ENCODE results near the gene CCPG1. TPM values are rescaled to one million over a fixed set of nuclear protein-coding genes. Genes with fewer than 3 reads are reported as not detected.

The CCPG1 gene
- total RNA-seq, 1 donor from 2014 or later = 31.5 TPM

DNA sequence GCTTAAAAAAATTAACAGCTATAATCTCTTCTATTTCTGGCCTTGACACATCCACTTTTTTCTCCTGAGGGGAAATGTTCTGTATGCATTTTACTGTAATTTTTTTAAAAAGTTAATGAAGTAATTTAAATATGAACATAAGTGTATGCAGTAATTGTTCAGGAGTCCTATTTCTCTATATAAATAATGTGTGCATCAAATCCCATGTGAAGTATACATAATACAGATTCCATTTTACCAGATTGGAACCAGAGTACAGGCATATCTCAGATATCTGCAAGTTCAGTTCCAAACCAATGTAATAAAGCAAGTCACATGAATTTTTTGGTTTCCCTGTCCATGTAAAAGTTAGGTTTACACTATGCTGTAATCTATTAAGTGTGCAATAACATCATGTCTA, 26.6 kb downstream of the CCPG1 start:
- Mint-ChIP-seq H3K36me3 (ENCODE audit: low read depth, unreplicated experiment) (peaks cover 12% of the 10 kb centered on the region), H3K27ac (ENCODE audit: unreplicated experiment) (no peak overlapping the region), H3K9me3 (ENCODE audit: unreplicated experiment) (no peaks in the 10 kb centered on the region), H3K4me1 (ENCODE audit: unreplicated experiment) (no peaks in the 10 kb centered on the region), H3K27me3 (ENCODE audit: unreplicated experiment) (no peaks in the 10 kb centered on the region), H3K4me3 (ENCODE audit: unreplicated experiment) (no peak overlapping the region)
- TF ChIP-seq, protein P1, sequence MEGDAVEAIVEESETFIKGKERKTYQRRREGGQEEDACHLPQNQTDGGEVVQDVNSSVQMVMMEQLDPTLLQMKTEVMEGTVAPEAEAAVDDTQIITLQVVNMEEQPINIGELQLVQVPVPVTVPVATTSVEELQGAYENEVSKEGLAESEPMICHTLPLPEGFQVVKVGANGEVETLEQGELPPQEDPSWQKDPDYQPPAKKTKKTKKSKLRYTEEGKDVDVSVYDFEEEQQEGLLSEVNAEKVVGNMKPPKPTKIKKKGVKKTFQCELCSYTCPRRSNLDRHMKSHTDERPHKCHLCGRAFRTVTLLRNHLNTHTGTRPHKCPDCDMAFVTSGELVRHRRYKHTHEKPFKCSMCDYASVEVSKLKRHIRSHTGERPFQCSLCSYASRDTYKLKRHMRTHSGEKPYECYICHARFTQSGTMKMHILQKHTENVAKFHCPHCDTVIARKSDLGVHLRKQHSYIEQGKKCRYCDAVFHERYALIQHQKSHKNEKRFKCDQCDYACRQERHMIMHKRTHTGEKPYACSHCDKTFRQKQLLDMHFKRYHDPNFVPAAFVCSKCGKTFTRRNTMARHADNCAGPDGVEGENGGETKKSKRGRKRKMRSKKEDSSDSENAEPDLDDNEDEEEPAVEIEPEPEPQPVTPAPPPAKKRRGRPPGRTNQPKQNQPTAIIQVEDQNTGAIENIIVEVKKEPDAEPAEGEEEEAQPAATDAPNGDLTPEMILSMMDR (IDR thresholded peaks at IDR 0.05; ENCODE audit: unreplicated experiment) = no peak
- DNase-seq (ENCODE audit: low spot score) = no peak

GRCh38 chr15:55379095-55379494, 29.1 kb downstream of the CCPG1 start:
- Mint-ChIP-seq H3K27ac (ENCODE audit: unreplicated experiment) (no peak overlapping the region), H3K4me3 (ENCODE audit: unreplicated experiment) (no peak overlapping the region), H3K36me3 (ENCODE audit: low read depth, unreplicated experiment) (peaks cover 12% of the 10 kb centered on the region), H3K4me1 (ENCODE audit: unreplicated experiment) (no peaks in the 10 kb centered on the region), H3K27me3 (ENCODE audit: unreplicated experiment) (no peaks in the 10 kb centered on the region), H3K9me3 (ENCODE audit: unreplicated experiment) (no peaks in the 10 kb centered on the region)
- TF ChIP-seq, protein P1 (IDR thresholded peaks at IDR 0.05; ENCODE audit: unreplicated experiment) = no peak
- no peak for DNase-seq (ENCODE audit: low spot score)

- no peaks in the 10 kb centered on the region for H3K27me3 Mint-ChIP-seq (ENCODE audit: unreplicated experiment)
- no peak overlapping the region for H3K4me3 Mint-ChIP-seq (ENCODE audit: unreplicated experiment)
- no peak for DNase-seq (ENCODE audit: low spot score)
- no peaks in the 10 kb centered on the region for H3K9me3 Mint-ChIP-seq (ENCODE audit: unreplicated experiment)
- H3K36me3 Mint-ChIP-seq (ENCODE audit: low read depth, unreplicated experiment) = no peaks in the 10 kb centered on the region
- TF ChIP-seq, protein P1 (IDR thresholded peaks at IDR 0.05; ENCODE audit: unreplicated experiment) = no peak
- H3K27ac Mint-ChIP-seq (ENCODE audit: unreplicated experiment) = peak overlapping the region; percentile 13
- peaks cover 14% of the 10 kb centered on the region for H3K4me1 Mint-ChIP-seq (ENCODE audit: unreplicated experiment)
Observed at GRCh38 chr15:55372701-55373440, 35.3 kb downstream of the CCPG1 start.

- Mint-ChIP-seq H3K27me3 (ENCODE audit: unreplicated experiment) (no peaks in the 10 kb centered on the region), H3K27ac (ENCODE audit: unreplicated experiment) (no peak overlapping the region), H3K36me3 (ENCODE audit: low read depth, unreplicated experiment) (no peaks in the 10 kb centered on the region), H3K4me3 (ENCODE audit: unreplicated experiment) (no peak overlapping the region), H3K4me1 (ENCODE audit: unreplicated experiment) (peaks cover 3% of the 10 kb centered on the region), H3K9me3 (ENCODE audit: unreplicated experiment) (no peaks in the 10 kb centered on the region)
- DNase-seq (ENCODE audit: low spot score) = no peak
- TF ChIP-seq, protein P1 (IDR thresholded peaks at IDR 0.05; ENCODE audit: unreplicated experiment) = no peak
Observed at GRCh38 chr15:55366981-55367380, 41.2 kb downstream of the CCPG1 start.

DNA sequence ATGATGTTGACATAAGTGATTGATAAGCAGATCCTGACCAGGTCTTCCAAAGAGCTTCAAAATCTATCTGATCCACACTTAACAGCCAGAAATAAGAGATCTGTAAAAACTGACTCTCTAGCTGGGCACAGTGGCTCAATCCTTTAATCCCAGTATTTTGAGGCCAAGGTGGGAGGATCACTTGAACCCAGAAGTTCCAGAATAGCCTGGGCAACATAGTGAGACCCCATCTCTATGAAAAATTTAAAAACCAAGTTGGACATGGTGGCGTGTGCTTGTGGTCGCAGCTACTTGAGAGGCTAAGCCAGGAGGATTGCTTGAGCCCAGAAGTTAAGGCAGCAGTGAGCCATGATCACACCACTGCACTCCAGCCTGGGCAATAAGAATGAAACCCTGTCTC, 45.5 kb downstream of the CCPG1 start:
- peaks cover 11% of the 10 kb centered on the region for H3K4me1 Mint-ChIP-seq (ENCODE audit: unreplicated experiment)
- H3K9me3 Mint-ChIP-seq (ENCODE audit: unreplicated experiment) = no peaks in the 10 kb centered on the region
- TF ChIP-seq, protein P1 (IDR thresholded peaks at IDR 0.05; ENCODE audit: unreplicated experiment) = no peak
- no peak overlapping the region for H3K4me3 Mint-ChIP-seq (ENCODE audit: unreplicated experiment)
- DNase-seq (ENCODE audit: low spot score) = no peak
- H3K27ac Mint-ChIP-seq (ENCODE audit: unreplicated experiment) = no peak overlapping the region
- no peaks in the 10 kb centered on the region for H3K27me3 Mint-ChIP-seq (ENCODE audit: unreplicated experiment)
- H3K36me3 Mint-ChIP-seq (ENCODE audit: low read depth, unreplicated experiment) = no peaks in the 10 kb centered on the region
